NCI-H2196 (cell line): ENCODE measurements around the gene CYP27B1.
"Not testable (repeated sequence)": the region's sequence is repeated elsewhere in the genome, so short reads cannot be mapped to it uniquely, and the experiment has no call there.

ENCODE experiments used
- DNase-seq: peaks from one replicate; lab custom pipeline; 2025; ENCODE audit not compliant: unreplicated experiment; lab: John Stamatoyannopoulos, UW

Gene CYP27B1

GRCh38 chr12:57724003-57724935 lies 42.6 kb downstream of the CYP27B1 start:
- no peak for DNase-seq

- DNase-seq, result no peak
These were observed 43.3 kb downstream of the CYP27B1 start for GRCh38 chr12:57723630-57723962.

- no peak for DNase-seq
These were observed 43.9 kb downstream of the CYP27B1 start for GRCh38 chr12:57722716-57723629.

GRCh38 chr12:57721846-57722608 lies 44.9 kb downstream of the CYP27B1 start:
- DNase-seq, result not testable (repeated sequence)

GRCh38 chr12:57720606-57721595 lies 46.0 kb downstream of the CYP27B1 start:
- no peak for DNase-seq

- DNase-seq, result no peak
These were observed 46.9 kb downstream of the CYP27B1 start for GRCh38 chr12:57719777-57720605.

GRCh38 chr12:57718641-57719528 lies 48.0 kb downstream of the CYP27B1 start:
- no peak for DNase-seq

- DNase-seq, result no peak
These were observed 48.8 kb downstream of the CYP27B1 start for GRCh38 chr12:57717846-57718640.

- DNase-seq, result no peak
These were observed 49.7 kb downstream of the CYP27B1 start for GRCh38 chr12:57717131-57717530.

GRCh38 chr12:57716305-57716704 lies 50.6 kb downstream of the CYP27B1 start:
- DNase-seq, result no peak

- no peak for DNase-seq
These were observed 51.1 kb downstream of the CYP27B1 start for GRCh38 chr12:57715786-57716185.

GRCh38 chr12:57715036-57715748 lies 51.7 kb downstream of the CYP27B1 start:
- not testable (repeated sequence) for DNase-seq

- DNase-seq, result no peak
These were observed 53.7 kb downstream of the CYP27B1 start for GRCh38 chr12:57713209-57713608.

GRCh38 chr12:57712701-57713100 lies 54.2 kb downstream of the CYP27B1 start:
- DNase-seq, result no peak
